ENCODE data around the gene PCBD1.

The PCBD1 gene

GRCh38 chr10:70912556-70912955, 24.2 kb upstream of the PCBD1 start:
- H3K4me3 ChIP-seq (replicated peaks; ENCODE audit: insufficient read depth, low read length): no peak overlapping the region
- no peak for DNase-seq (ENCODE audit: low read depth in 1 of 2, low spot score in 1 of 2)
- H3K27ac ChIP-seq (replicated peaks): no peak overlapping the region
- no peak for TF ChIP-seq CTCF (IDR thresholded peaks at IDR 0.05; ENCODE audit: insufficient read depth, low read length)
- TF ChIP-seq GABPA (IDR thresholded peaks at IDR 0.05; ENCODE audit: low read depth): no peak
- no peak for TF ChIP-seq SPI1 (IDR thresholded peaks at IDR 0.05; ENCODE audit: borderline replicate concordance, low read depth)
- no peak for TF ChIP-seq POLR2AphosphoS5 (IDR thresholded peaks at IDR 0.05; ENCODE audit: low read depth)
- TF ChIP-seq REST (IDR thresholded peaks at IDR 0.05; ENCODE audit: insufficient replicate concordance, low read depth): no peak
- H3K27me3 ChIP-seq (ENCODE audit: insufficient read depth, poor library complexity, severe bottlenecking): no peaks in the 10 kb centered on the region

- TF ChIP-seq SPI1 (IDR thresholded peaks at IDR 0.05; ENCODE audit: borderline replicate concordance, low read depth): no peak
- TF ChIP-seq REST (IDR thresholded peaks at IDR 0.05; ENCODE audit: insufficient replicate concordance, low read depth): no peak
- no peak for TF ChIP-seq CTCF (IDR thresholded peaks at IDR 0.05; ENCODE audit: insufficient read depth, low read length)
- TF ChIP-seq POLR2AphosphoS5 (IDR thresholded peaks at IDR 0.05; ENCODE audit: low read depth): no peak
- TF ChIP-seq GABPA (IDR thresholded peaks at IDR 0.05; ENCODE audit: low read depth): no peak
- H3K27ac ChIP-seq (replicated peaks): no peak overlapping the region
- H3K4me3 ChIP-seq (replicated peaks; ENCODE audit: insufficient read depth, low read length): no peak overlapping the region
- DNase-seq (ENCODE audit: low read depth in 1 of 2, low spot score in 1 of 2): no peak
- H3K27me3 ChIP-seq (ENCODE audit: insufficient read depth, poor library complexity, severe bottlenecking): no peaks in the 10 kb centered on the region
Measured at GRCh38 chr10:70911386-70911785, 23.0 kb upstream of the PCBD1 start.

GRCh38 chr10:70910486-70911341, 22.3 kb upstream of the PCBD1 start:
- TF ChIP-seq REST (IDR thresholded peaks at IDR 0.05; ENCODE audit: insufficient replicate concordance, low read depth): no peak
- no peak for TF ChIP-seq CTCF (IDR thresholded peaks at IDR 0.05; ENCODE audit: insufficient read depth, low read length)
- no peak for TF ChIP-seq SPI1 (IDR thresholded peaks at IDR 0.05; ENCODE audit: borderline replicate concordance, low read depth)
- TF ChIP-seq POLR2AphosphoS5 (IDR thresholded peaks at IDR 0.05; ENCODE audit: low read depth): no peak
- no peak for TF ChIP-seq GABPA (IDR thresholded peaks at IDR 0.05; ENCODE audit: low read depth)
- no peak for DNase-seq (ENCODE audit: low read depth in 1 of 2, low spot score in 1 of 2)
- H3K27me3 ChIP-seq (ENCODE audit: insufficient read depth, poor library complexity, severe bottlenecking): no peaks in the 10 kb centered on the region
- H3K27ac ChIP-seq (replicated peaks): no peak overlapping the region
- no peak overlapping the region for H3K4me3 ChIP-seq (replicated peaks; ENCODE audit: insufficient read depth, low read length)
